A549 treated with Mapracorat at 1 μM for 4 hours (cell line): Measurements from ENCODE around the gene SASH3. TPM values are rescaled to one million over a fixed set of nuclear protein-coding genes. Genes with fewer than 3 reads are reported as not detected.

Source experiments
- total RNA-seq: library from RNA; stranded (reverse); fragments of 200-300 nt; extraction: Qiagen RNA extraction; gene quantifications from 5 replicates; pipeline ENCODE4 v1.2.3, GENCODE V29; 2022

The SASH3 gene
- not detected in 5 replicates for total RNA-seq

DNA sequence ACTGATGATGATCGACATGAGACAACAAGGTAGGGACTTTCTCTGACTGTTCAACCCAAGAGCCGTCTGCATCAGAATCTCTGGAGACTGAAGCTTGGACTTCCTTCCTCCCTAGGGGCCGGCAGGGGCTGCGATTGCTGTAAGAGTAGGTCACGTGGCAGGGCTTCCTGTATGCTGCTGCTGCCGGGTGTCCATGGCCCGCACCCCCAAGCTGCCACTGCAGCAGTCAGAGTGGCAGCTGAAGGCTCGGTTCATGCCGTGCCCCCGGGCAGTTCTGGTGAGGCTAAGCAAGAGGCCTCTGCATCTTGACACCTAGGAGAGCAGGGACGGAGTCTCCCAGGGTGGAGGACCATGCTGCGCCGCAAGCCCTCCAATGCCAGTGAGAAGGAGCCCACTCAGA, at the start of gene SASH3:
TSS of gene SASH3 (plus strand) at position 203 of the 400 bp plus-strand sequence. CDS start at position 352, 149 bp downstream.

DNA sequence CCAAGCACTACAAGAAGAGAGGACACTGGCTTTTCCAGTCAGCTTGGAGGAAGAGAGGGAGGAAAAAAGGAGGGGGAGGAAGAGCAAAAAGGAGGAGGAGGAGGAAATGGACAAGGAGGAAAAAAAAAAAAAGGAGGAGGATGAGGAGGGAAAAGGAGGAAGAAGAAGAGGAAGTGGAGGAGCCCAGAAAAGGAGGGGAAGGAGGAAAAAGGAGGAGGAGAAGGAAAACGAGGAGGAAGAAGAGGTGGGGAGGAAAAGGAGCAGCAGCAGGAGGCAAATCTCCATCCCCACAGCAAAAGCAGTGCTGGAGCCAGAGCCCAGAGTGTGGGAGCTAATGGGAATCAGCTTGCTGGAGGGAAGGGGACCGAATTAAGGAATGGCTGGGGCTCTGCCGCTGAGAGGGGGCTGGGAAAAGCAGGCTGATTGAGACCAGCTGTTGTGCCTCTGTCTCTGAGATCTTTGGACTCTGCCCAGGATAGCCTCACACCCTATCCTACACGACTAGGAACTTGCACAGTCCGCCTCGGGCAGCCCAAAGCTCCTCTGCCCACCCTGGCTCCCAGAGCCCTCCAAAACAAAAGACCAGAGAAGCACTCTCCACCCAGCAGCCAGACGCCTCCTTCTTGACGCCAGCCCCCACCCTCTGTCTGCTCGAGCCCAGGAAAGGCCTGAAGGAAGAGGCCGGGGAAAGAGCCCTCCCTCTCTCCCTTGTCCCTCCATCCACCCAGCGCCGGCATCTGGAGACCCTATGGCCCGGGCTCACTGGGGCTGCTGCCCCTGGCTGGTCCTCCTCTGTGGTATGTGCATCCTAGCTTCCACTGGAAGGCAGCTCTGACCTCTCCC, 41.1 kb upstream of the SASH3 start, which contains the start of gene XPNPEP2:
TSS of gene XPNPEP2 (plus strand) at position 514 of the 843 bp plus-strand sequence. CDS start at position 749, 235 bp downstream.

DNA sequence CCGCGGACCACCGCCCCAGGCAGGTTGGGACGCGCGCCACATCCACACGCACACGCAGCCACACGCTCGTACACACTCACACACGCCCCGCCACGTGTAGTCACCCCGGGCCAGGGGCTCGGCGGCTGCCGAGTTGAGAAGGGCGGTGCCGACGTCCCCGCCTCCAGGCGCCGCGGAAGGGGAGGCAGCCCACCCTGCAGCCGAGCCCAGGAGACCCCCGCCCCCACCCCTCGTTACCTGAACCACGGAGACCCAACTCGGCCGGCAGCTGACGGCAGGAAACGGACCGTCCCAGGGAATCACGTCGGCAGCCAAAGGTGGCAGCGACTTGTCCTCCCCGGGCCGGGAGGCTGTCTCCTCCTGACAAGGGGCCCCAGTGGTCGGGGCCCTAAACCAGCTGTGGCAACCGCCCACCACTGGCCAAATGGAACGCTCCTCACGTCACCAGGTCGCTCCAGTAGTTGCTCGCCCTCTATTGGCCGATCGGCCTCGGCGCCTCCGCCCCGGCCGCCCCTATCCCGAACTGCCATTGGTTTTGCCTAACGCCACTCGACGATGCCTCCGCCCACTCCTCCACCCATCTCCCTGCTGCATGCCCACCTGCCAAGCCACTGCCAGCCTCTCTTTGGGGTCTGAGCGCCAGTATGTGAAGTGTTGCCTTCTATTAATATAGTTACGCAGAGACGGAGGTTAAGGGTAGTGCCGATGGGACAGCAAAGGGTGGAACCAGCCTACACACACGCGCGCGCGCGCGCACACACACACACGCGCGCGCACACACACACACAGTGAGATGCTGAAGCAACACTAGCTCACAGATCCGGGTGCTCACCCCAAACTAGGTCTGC, 63.9 kb downstream of the SASH3 start, which contains the start of gene ZDHHC9:
TSS of gene ZDHHC9 (minus strand) at position 428 of the 848 bp plus-strand sequence. CDS start 1,941 bp downstream, outside the sequence.

Other genes starting within 250 kb of the SASH3 start
- 18.4 to 25.7 TPM (median 24.8 TPM) in 5 replicates for gene OCRL, start 239.7 kb upstream of the SASH3 start, total RNA-seq
- 0.76 to 1.1 TPM (median 0.88 TPM) in 5 replicates for gene APLN, start 125.0 kb upstream of the SASH3 start, total RNA-seq
- gene XPNPEP2, start 41.0 kb upstream of the SASH3 start, total RNA-seq: not detected in 5 replicates
- 48.5 to 55.4 TPM (median 51.5 TPM) in 5 replicates for gene ZDHHC9, start 63.9 kb downstream of the SASH3 start, total RNA-seq
- 42.1 to 54.6 TPM (median 42.8 TPM) in 5 replicates for gene UTP14A, start 126.2 kb downstream of the SASH3 start, total RNA-seq
- gene BCORL1, start 202.7 kb downstream of the SASH3 start, total RNA-seq: 7.2 to 12.3 TPM (median 10.0 TPM) in 5 replicates